ENCODE data around the gene BRD7. TPM values are rescaled to one million over a fixed set of nuclear protein-coding genes. Genes with fewer than 3 reads are reported as not detected.

The BRD7 gene
- total and polyA plus RNA-seq, 2 donors (not counting 1 experiment from before 2014, with no cell fraction given): 29.8 to 64.5 TPM

DNA sequence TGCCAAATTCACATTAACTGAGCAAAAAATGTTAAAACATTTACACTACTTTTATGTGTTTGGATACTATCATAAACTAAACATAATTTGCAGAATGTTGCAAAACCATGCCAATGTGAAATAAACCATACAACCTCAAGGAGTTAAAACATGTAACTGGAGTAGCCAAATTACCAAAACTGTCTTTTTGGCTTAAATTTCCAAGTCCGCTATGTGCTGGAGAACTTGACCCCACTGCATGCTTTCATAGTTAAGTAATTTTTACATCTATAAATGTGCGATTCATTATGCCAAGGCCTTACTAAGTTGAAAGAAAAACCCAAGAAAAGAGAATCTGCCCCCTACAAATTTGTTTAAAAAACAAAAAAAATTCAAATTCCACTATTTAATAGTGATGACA lies 28.2 kb downstream of the BRD7 start:
- ATAC-seq (ENCODE audit: low read depth): no peak
- H3K4me1 Mint-ChIP-seq: peaks cover 23% of the 10 kb centered on the region
- POLR2A ChIA-PET: no interaction called here

More for the DNA sequence above, 28.2 kb downstream of the BRD7 start:
- peaks cover 3 to 48% of the 10 kb centered on the region in 2 experiments for H3K36me3 ChIP-seq (replicated peaks in 1 of 2; ENCODE audit: control extremely low read depth in 1 of 2, control insufficient read depth in 1 of 2, extremely low read depth in 1 of 2, insufficient read depth in 2 of 2, low read length in 1 of 2)
- Mint-ChIP-seq H3K4me3 (no peak overlapping the region), H3K9me3 (ENCODE audit: insufficient read depth) (no peaks in the 10 kb centered on the region), H3K27ac (no peak overlapping the region), H3K27me3 (no peaks in the 10 kb centered on the region)
- no peaks in the 10 kb centered on the region for H4K20me1 ChIP-seq (ENCODE audit: control insufficient read depth, insufficient read depth, low read length, poor library complexity, severe bottlenecking)
- H2AFZ ChIP-seq (ENCODE audit: insufficient read depth, low read depth, low read length, poor library complexity, severe bottlenecking): no peak overlapping the region
- H3K79me2 ChIP-seq (ENCODE audit: control insufficient read depth, insufficient read depth, low read length): peaks cover 7% of the 10 kb centered on the region
- H3K9ac ChIP-seq (ENCODE audit: low read length): no peak overlapping the region
- H3K9me3 ChIP-seq (ENCODE audit: control extremely low read depth in 1 of 3, control insufficient read depth in 2 of 3, insufficient read depth in 1 of 3, low read length in 2 of 3): no peaks in the 10 kb centered on the region
- TF ChIP-seq EZH2 (IDR thresholded peaks at IDR 0.05; ENCODE audit: borderline replicate concordance, insufficient read depth, low read depth, low read length, poor library complexity, severe bottlenecking): no peak
- TF ChIP-seq, protein P1, sequence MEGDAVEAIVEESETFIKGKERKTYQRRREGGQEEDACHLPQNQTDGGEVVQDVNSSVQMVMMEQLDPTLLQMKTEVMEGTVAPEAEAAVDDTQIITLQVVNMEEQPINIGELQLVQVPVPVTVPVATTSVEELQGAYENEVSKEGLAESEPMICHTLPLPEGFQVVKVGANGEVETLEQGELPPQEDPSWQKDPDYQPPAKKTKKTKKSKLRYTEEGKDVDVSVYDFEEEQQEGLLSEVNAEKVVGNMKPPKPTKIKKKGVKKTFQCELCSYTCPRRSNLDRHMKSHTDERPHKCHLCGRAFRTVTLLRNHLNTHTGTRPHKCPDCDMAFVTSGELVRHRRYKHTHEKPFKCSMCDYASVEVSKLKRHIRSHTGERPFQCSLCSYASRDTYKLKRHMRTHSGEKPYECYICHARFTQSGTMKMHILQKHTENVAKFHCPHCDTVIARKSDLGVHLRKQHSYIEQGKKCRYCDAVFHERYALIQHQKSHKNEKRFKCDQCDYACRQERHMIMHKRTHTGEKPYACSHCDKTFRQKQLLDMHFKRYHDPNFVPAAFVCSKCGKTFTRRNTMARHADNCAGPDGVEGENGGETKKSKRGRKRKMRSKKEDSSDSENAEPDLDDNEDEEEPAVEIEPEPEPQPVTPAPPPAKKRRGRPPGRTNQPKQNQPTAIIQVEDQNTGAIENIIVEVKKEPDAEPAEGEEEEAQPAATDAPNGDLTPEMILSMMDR (IDR thresholded peaks at IDR 0.05): no peak
- WGBS (ENCODE audit: insufficient coverage): no CpG with 5 or more reads among the region's 2 CpGs
- no peak overlapping the region for H3K27ac ChIP-seq (ENCODE audit: low read length in 2 of 2)
- H3K4me3 ChIP-seq (ENCODE audit: control extremely low read depth in 1 of 5, extremely low read depth in 1 of 5, insufficient read depth in 1 of 5, low read depth in 2 of 5, low read length in 4 of 5): no peak overlapping the region
- H3K4me2 ChIP-seq (replicated peaks; ENCODE audit: low read depth, low read length, poor library complexity, severe bottlenecking): no peak overlapping the region
- CTCF ChIA-PET: interaction anchor here (1.0 to 4.1 kb wide), 6 partner anchors 13 to 27 kb away, joined by 3 to 35 read pairs (median 6); no protein-coding TSS in a partner anchor
- DNase-seq: no peak
- no peaks in the 10 kb centered on the region for H3K27me3 ChIP-seq (replicated peaks in 1 of 4; ENCODE audit: control extremely low read depth in 1 of 4, control insufficient read depth in 3 of 4, insufficient read depth in 4 of 4, low read length in 3 of 4)
- H3K4me1 ChIP-seq (ENCODE audit: control insufficient read depth in 2 of 2, insufficient read depth in 2 of 2, low read length in 2 of 2): peaks cover 0 to 28% of the 10 kb centered on the region in 2 donors
- intact Hi-C loops (cut with micrococcal nuclease): no loop called here
